A673 (cell line): Measurements from ENCODE around the gene MET. TPM values are rescaled to one million over a fixed set of nuclear protein-coding genes. Genes with fewer than 3 reads are reported as not detected.
"Not testable (repeated sequence)": the region's sequence is repeated elsewhere in the genome, so short reads cannot be mapped to it uniquely, and the experiment has no call there.

ENCODE experiments used
- BruUV-seq: library from RNA; stranded (reverse); fragments of 400-500 nt; replicated peaks from 2 replicates; lab custom pipeline; 2021; lab: Mats Ljungman, UMichigan
- CTCF ChIA-PET: fragments of 300-600 bp; sonication (Branson Sonifier 250); formaldehyde crosslinking; loops from one replicate; lab custom pipeline; 2022; ENCODE audit warnings: antibody characterized with exemption; lab: Charles Lee
- POLR2A ChIA-PET: fragments of 300-600 bp; sonication (Branson Sonifier 250); formaldehyde crosslinking; loops from one replicate; lab custom pipeline; 2022; ENCODE audit warnings: antibody characterized with exemption; ENCODE audit not compliant: low non-redundant PET; lab: Charles Lee
- DNase-seq: peaks from one replicate; pipeline ENCODE4 v3.0.0-alpha.2; 2015; ENCODE audit warnings: low spot score
- H3K27ac ChIP-seq: fragments of 200-600 bp; sonication (generic); 2 replicates; pipeline ENCODE4 v1.5.1; 2016; ENCODE audit warnings: mixed run types, low read depth, mild to moderate bottlenecking, mixed read lengths, antibody characterized with exemption, low read length; ENCODE audit not compliant: poor library complexity, severe bottlenecking
- H3K27me3 ChIP-seq: fragments of 200-600 bp; sonication (generic); replicated peaks from 2 replicates; pipeline ENCODE4 v1.6.1; 2017; ENCODE audit warnings: mixed run types, low read depth, mild to moderate bottlenecking, mixed read lengths, antibody characterized with exemption, low read length; ENCODE audit not compliant: insufficient read depth, poor library complexity
- H3K36me3 ChIP-seq: fragments of 200-600 bp; sonication (generic); 2 replicates; pipeline ENCODE4 v1.6.1; 2016; ENCODE audit warnings: mixed run types, mild to moderate bottlenecking, mixed read lengths, antibody characterized with exemption, low read length; ENCODE audit not compliant: insufficient read depth, poor library complexity, severe bottlenecking
- H3K4me1 ChIP-seq: fragments of 200-600 bp; sonication (generic); 2 replicates; pipeline ENCODE4 v1.6.1; 2017; ENCODE audit warnings: mixed run types, mild to moderate bottlenecking, mixed read lengths, antibody characterized with exemption, low read length; ENCODE audit not compliant: insufficient read depth, poor library complexity, severe bottlenecking
- H3K4me3 ChIP-seq: fragments of 200-600 bp; sonication (generic); 2 replicates; pipeline ENCODE4 v1.5.1; 2016; ENCODE audit warnings: low read depth, mixed run types, mild to moderate bottlenecking, mixed read lengths, low read length; ENCODE audit not compliant: poor library complexity, severe bottlenecking
- H3K9me3 ChIP-seq: fragments of 200-600 bp; sonication (generic); 2 replicates; pipeline ENCODE4 v1.6.1; 2016; ENCODE audit warnings: mixed run types, low read depth, mild to moderate bottlenecking, mixed read lengths, antibody characterized with exemption, low read length; ENCODE audit not compliant: poor library complexity, severe bottlenecking
- CTCF ChIP-seq: fragments of 300-800, 200-600 bp; sonication (generic); conservative IDR thresholded peaks from 2 replicates; pipeline ENCODE4 v1.5.1; 2017; ENCODE audit warnings: low read depth, mild to moderate bottlenecking, antibody characterized with exemption, low read length, moderate library complexity, mixed read lengths
- EZH2 ChIP-seq: fragments of 200-600 bp; sonication (generic); IDR thresholded peaks from 2 replicates; pipeline ENCODE4 v1.6.1; 2017; ENCODE audit warnings: borderline replicate concordance, low read depth, mild to moderate bottlenecking, mixed read lengths, antibody characterized with exemption, low read length; ENCODE audit not compliant: poor library complexity, severe bottlenecking
- intact Hi-C: fragments of 100-400 bp; cut with micrococcal nuclease; formaldehyde crosslinking; loops from one replicate; pipeline ENCODE4 v1.10.0; 2022; ENCODE audit not compliant: unreplicated experiment
- total RNA-seq: library from RNA; stranded (reverse); gene quantifications from 2 replicates; pipeline ENCODE4 v1.2.3, GENCODE V29; 2021

MET gene
- total RNA-seq, 1 experiment from 2014 or later, result 6.8 TPM

DNA sequence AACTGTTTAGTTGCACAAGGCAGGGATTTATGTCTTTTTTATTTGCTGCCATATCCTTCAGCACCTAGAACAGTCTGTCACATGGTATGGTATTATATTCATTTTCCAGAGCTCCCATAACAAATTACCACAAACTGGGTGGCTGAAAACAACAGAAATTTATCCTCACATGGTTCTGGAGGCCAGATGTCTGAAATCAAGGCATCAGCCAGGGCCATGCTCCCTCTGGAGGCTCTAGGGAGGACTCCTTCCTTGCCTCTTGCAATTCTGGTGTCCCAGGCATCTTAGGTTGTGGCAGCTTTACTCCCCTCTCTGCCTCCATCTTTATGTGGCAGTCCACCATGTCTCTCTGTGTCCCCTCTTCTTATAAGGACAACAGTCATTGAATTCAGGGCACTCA is 43.1 kb downstream of the MET start:
- intact Hi-C loops, result no loop called here
- CTCF ChIA-PET, result no interaction called here

DNA sequence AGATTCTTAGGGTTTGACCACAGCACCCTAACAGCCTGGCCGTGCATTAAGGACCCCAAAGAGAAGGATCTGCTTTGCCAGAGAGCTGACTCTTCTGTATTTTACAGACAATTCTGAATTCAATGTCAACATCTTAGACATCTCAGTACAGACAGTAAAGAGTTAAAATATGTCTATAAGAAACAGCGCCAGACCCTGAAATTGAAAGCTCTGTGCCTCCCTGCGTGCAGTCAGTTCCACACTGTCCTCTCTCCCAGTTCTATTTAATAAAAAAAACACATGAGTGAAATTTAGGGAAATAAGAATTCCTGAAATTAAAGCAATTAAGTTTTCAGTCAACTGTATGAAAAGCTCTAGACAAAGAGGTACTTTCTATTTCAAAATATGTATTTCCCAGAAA is 45.1 kb downstream of the MET start:
- H3K27ac ChIP-seq, result no peak overlapping the region
- BruUV-seq, result no TSS peak
- TF ChIP-seq EZH2 (no peak), CTCF (no peak)
- H3K4me3 ChIP-seq, result no peak overlapping the region
- no peaks in the 10 kb centered on the region for H3K36me3 ChIP-seq
- no peaks in the 10 kb centered on the region for H3K27me3 ChIP-seq
- intact Hi-C loops, result no loop called here
- ChIA-PET POLR2A (no interaction called here), CTCF (no interaction called here)
- H3K4me1 ChIP-seq, result no peaks in the 10 kb centered on the region
- no peak for DNase-seq
- H3K9me3 ChIP-seq, result no peaks in the 10 kb centered on the region

More for the DNA sequence above, 43.1 kb downstream of the MET start:
- Histone ChIP-seq H3K4me3 (no peak overlapping the region), H3K27me3 (no peaks in the 10 kb centered on the region), H3K36me3 (no peaks in the 10 kb centered on the region), H3K27ac (no peak overlapping the region), H3K9me3 (no peaks in the 10 kb centered on the region), H3K4me1 (no peaks in the 10 kb centered on the region)
- POLR2A ChIA-PET, result no interaction called here
- DNase-seq, result no peak
- no peak for TF ChIP-seq EZH2
- no peak for TF ChIP-seq CTCF
- BruUV-seq, result no TSS peak

GRCh38 chr7:116723959-116724529 is 52.0 kb downstream of the MET start:
- H3K27ac ChIP-seq, H3K27me3 ChIP-seq, H3K4me3 ChIP-seq, CTCF ChIA-PET, DNase-seq, H3K4me1 ChIP-seq, intact Hi-C loops, H3K36me3 ChIP-seq, POLR2A ChIA-PET, BruUV-seq, H3K9me3 ChIP-seq: not testable (repeated sequence)
